NCI-H226 (cell line): ENCODE measurements around the gene CEP128.

Experiments
- DNase-seq: peaks from one replicate; pipeline ENCODE4 v3.0.0-alpha.2; 2015

Gene CEP128

DNA sequence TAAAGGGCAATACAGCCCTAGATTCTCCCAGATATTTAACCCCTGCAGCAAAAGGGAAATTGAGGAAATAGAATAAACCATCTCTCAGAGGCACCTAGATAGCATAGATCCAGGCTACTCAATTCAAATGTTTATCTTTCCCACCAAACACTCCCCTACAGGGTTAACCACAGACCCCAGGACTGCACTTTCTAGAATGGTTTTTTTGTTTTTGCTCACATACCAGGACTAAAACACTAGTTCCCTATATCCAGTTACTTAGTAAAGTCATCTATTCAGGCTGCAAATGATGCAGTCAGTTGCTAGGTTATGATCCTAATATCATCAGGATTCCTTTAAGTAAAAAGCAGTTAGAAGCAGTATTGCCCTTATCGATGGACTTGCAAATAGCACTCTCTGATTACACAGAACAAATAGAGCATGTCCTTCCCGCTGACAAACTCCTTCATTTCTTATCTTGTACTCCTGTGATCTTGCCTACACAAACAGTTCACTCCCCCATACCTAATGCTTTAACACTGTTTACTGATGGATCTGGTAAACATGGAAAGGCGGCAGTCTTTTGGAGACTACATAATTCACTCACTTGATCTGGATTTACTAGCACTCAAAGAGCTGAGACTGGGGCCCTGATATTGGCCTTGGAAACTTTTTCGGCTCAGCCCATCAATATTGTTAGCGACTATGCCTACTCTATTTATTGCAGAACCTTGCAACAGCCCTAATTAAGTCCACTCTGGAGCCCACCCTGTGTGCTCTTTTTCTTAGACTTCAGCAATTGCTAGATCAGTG is 473.0 kb downstream of the CEP128 start:
- no peak for DNase-seq

DNA sequence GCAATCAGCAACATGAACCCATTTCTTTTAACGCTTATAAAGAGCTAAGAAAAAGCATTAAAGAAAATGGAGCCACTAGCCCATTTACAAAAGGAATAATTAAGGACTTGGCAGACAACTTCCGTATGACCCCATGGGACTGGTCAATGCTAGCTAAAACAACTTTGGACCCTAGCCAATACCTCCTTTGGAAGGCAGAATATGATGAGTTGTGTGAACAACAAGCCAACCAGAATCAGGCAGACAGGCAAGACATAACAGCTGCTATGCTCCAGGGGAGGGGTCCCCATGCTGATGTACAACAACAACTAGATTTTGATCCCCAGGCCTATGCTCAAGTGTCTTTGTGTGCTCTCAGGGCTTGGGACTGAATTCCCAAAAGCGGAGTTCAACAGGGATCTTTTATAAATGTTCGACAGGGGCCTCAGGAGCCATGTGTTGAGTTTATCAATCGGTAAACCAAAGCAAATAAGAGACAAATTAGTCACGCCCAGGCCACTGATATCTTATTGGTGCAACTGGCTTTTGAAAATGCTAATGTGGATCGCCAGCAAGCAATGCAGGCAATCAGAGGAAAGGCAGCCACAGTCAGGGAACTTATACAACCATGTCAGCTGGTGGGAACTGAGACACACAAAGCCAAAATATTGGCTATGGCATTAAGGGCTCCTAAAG is 475.9 kb downstream of the CEP128 start:
- DNase-seq: no peak

DNA sequence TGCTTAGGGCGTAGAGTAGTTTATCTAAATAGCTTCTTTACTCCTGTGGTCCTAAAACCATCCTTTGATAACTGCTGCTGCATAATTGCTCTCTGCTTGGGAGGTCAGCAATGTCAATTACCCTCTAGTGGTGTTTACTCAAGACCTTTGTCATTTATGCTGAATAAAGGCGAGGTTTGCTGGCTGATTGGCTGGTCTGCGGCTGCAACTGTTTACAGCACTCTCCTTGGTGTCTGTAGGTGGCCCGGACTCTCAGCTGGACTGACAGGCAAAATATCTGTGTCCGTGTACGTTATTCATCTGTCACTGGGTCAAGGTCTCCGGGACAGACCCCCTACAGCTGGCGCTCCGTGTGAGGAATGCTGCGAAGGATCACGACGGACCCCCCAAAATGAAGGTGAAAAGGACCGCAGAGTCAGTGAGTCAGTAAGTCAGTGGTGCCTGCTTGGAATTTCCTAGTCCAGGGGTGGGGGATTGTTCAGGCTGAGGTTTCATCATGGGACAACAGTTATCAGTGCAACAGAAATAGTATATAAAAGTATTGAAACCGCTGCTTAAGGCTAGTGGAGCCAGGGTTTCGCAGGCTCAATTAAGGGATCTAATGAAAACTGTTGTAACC is 476.9 kb downstream of the CEP128 start:
- no peak for DNase-seq

DNA sequence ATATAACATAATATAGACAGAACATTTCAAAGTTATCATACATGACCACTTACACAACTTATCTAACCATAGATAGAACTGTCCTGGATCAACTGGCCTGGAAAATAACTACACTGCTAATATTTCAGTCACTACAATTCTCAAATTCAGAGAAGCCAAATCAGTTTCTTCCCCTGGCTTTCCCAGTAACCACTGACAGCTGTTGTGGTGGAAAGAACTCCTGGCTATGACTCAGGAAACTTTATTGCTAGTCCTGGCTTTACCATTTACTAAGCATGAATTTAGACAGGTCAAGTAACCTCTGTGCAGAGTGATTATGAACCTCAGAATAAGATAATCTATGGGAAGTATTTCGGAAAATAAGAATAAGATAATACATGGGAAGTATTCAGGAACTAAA is 485.3 kb downstream of the CEP128 start:
- peak; percentile 22 for DNase-seq

DNA sequence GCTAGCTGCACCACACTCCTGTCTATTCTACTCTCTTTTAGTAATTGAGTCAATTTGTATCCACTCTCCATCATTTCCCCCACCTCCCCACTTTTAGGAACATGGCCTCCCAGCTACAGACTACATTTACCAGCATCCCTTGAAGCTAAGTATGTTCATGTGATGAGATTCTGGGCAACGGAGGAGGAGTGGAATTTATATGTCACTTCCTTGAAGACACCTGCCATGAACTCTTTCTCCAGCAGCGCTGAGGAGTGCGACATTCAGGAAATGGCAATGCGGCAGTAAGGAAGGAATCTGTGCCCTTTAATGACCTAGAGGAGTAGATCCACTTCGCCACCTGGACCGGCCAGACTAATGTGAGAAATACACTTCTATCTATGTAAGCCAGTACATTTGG is 486.5 kb downstream of the CEP128 start:
- no peak for DNase-seq

DNA sequence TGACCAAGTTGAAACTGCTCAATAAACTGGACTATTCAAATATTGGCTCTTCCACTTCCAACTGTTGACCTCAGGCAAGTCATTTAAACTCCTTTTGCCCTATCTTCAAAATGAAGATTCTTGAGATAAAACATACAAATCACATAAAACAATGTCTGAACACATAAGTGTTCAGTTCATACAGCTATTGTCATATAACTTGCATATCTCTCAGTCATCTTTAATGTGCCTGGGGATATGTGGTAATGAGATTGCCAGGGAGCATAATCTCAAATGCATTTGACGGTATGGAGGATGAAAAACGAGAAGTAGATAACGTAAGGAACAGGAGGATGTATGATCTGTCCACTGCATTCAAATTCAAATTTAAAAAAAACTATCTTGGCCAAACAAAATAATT is 493.3 kb downstream of the CEP128 start:
- no peak for DNase-seq

DNA sequence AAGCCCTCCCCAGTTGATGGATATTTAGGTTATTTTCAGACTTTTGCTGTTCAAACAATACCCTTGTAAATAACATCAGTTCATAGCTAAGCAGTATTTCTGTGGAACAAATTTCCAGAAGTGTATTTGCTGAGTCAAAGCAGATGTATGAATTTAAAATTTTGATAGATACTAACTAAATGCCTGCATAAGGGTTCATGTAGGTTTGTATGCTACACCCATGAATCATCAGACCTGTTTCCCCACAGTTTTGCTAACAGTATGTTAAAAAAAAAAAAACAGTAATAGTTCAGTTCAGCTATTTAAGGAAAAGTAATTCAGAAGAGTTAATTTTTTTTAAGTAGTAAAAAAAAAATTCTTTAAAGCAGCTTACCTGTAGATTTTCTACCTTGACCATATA is 494.1 kb downstream of the CEP128 start:
- no peak for DNase-seq
